Omental fat pad (tissue), 4 donors: Measurements from ENCODE around the gene LIPA. TPM values are rescaled to one million over a fixed set of nuclear protein-coding genes. Genes with fewer than 3 reads are reported as not detected.

Source experiments
- ATAC-seq: fragments of 150-250 bp; one replicate; pipeline ENCODE4 v1.9.1; 2016; ENCODE audit warnings: mild to moderate bottlenecking, moderate library complexity; ENCODE audit not compliant: low FRiP score
- DNase-seq: peaks from one replicate; pipeline ENCODE4 v3.0.0-alpha.2; 2019; ENCODE audit warnings: low spot score
- CTCF ChIP-seq, 3 donors: fragments of 450-650 bp; IDR thresholded peaks; one replicate each; pipeline ENCODE4 v1.5.1; 2016 to 2017; ENCODE audit warnings: antibody characterized with exemption in 3 of 3, mild to moderate bottlenecking in 3 of 3, moderate library complexity in 2 of 3
- total RNA-seq, 4 donors: library from RNA; depleted of rRNA; stranded (reverse); fragments of >200 nt; gene quantifications; one replicate each; pipeline ENCODE4 v1.1.0, GENCODE V29; 2016

LIPA gene
- total RNA-seq, 4 donors from 2014 or later: 77.0 to 354 (median 105) TPM

GRCh38 chr10:89217057-89217990 is 34.3 kb downstream of the LIPA start:
- no peak for ATAC-seq
- TF ChIP-seq CTCF (IDR thresholded peaks at IDR 0.05): no peak
- DNase-seq: peak; percentile 66

DNA sequence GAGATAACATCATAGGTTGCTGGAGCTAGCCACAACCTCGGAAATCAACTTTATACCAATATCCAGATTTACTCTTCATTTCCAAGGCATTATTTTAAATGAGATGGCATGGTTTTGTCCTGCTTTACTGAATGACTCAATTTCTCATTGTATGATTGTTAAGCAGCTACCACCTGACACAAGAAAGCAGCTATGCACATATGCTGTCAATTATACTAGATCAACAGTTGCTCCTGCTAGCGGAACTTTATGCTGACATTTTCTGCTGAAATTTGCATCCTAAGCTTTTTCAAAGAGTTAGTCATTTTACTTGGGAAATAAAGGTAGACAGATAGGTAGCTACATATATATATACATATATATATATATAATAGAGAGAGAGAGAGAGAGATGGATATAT is 35.5 kb downstream of the LIPA start:
- DNase-seq (no peak), ATAC-seq (no peak)
- no peak for TF ChIP-seq CTCF (IDR thresholded peaks at IDR 0.05)

DNA sequence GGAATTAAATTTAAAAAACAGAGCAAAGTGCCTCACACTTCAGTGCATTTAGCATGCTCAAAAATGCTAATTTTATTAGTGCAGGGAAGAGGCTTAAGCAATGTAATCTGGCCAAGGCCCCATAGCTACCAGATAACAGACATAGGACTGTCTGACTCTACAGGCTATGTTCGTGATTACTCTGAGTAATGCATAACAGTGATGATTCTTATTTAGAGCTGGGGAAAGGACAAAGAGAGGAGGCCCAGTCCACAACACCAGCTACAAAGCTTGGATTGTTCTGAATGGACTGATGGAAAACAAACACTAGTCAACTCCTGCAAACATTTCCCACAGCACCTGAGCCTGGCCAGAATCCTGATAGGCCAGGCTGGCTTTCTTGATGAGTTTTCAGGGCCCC is 36.1 kb downstream of the LIPA start:
- DNase-seq (no peak), ATAC-seq (no peak)
- TF ChIP-seq CTCF (IDR thresholded peaks at IDR 0.05): no peak

GRCh38 chr10:89214566-89215165 is 36.9 kb downstream of the LIPA start:
- TF ChIP-seq CTCF (IDR thresholded peaks at IDR 0.05): no peak
- DNase-seq (no peak), ATAC-seq (no peak)

GRCh38 chr10:89213191-89213808 is 38.3 kb downstream of the LIPA start:
- no peak for TF ChIP-seq CTCF (IDR thresholded peaks at IDR 0.05)
- ATAC-seq (no peak), DNase-seq (no peak)

GRCh38 chr10:89210794-89211425 is 40.7 kb downstream of the LIPA start:
- ATAC-seq (no peak), DNase-seq (no peak)
- no peak for TF ChIP-seq CTCF (IDR thresholded peaks at IDR 0.05)
